NCI-H1694 (cell line): ENCODE data around the gene WNT7B.

ENCODE experiments used
- DNase-seq: peaks from one replicate; lab custom pipeline; 2025; lab: John Stamatoyannopoulos, UW

The WNT7B gene

GRCh38 chr22:45971408-45972028 is 5.4 kb downstream of the WNT7B start:
- DNase-seq = no peak

- DNase-seq = no peak
Observed at GRCh38 chr22:45970705-45971407, 6.1 kb downstream of the WNT7B start.

- DNase-seq = no peak
Observed at GRCh38 chr22:45969801-45970470, 7.0 kb downstream of the WNT7B start.

GRCh38 chr22:45969414-45969799 is 7.6 kb downstream of the WNT7B start:
- no peak for DNase-seq

GRCh38 chr22:45968751-45969413 is 8.1 kb downstream of the WNT7B start:
- no peak for DNase-seq

- no peak for DNase-seq
Observed at GRCh38 chr22:45968003-45968650, 8.8 kb downstream of the WNT7B start.

GRCh38 chr22:45966895-45967365 is 10.0 kb downstream of the WNT7B start:
- DNase-seq = no peak

GRCh38 chr22:45966320-45966894 is 10.6 kb downstream of the WNT7B start:
- DNase-seq = peak; percentile 58

- no peak for DNase-seq
Observed at GRCh38 chr22:45965563-45965962, 11.4 kb downstream of the WNT7B start.

- DNase-seq = no peak
Observed at GRCh38 chr22:45964926-45965527, 11.9 kb downstream of the WNT7B start.

GRCh38 chr22:45964372-45964771 is 12.6 kb downstream of the WNT7B start:
- DNase-seq = no peak

- no peak for DNase-seq
Observed at GRCh38 chr22:45963821-45964220, 13.1 kb downstream of the WNT7B start.

GRCh38 chr22:45962756-45963324 is 14.1 kb downstream of the WNT7B start:
- no peak for DNase-seq

GRCh38 chr22:45962434-45962718 is 14.6 kb downstream of the WNT7B start:
- no peak for DNase-seq

GRCh38 chr22:45961679-45962433 is 15.1 kb downstream of the WNT7B start:
- no peak for DNase-seq

- no peak for DNase-seq
Observed at GRCh38 chr22:45960477-45961386, 16.2 kb downstream of the WNT7B start.

GRCh38 chr22:45959719-45960476 is 17.1 kb downstream of the WNT7B start:
- no peak for DNase-seq

- DNase-seq = no peak
Observed at GRCh38 chr22:45958971-45959370, 18.0 kb downstream of the WNT7B start.

GRCh38 chr22:45957826-45958225 is 19.1 kb downstream of the WNT7B start:
- no peak for DNase-seq
